Activated CD4-positive, alpha-beta T cell treated with anti-CD3 and anti-CD28 coated beads for 1 hour (primary cell): Measurements from ENCODE around the gene NOG.

Source experiments
- DNase-seq: peaks from one replicate; pipeline ENCODE4 v3.0.0-alpha.2; 2020

The NOG gene

DNA sequence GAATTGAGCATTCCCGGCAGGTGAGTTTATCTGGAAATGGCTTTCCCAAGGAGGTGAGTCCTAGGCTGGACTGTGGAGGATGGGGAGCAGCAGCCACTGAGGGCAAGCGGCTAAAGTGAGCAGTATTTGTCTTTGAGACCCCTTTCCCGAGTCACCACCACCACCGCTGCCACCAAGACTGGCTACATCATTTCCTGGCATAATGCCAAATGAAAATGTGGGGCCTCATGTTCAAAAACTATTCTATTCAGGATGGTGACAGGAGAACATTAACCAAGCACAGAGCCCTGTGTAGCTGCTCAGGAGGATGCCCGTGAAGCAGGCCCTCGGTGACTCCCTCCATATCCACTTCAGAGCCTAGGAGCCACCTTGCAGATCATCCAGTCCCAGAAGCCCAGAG, 46.0 kb downstream of the NOG start:
- DNase-seq, result no peak

GRCh38 chr17:56640116-56640515, 46.6 kb downstream of the NOG start:
- DNase-seq, result no peak

DNA sequence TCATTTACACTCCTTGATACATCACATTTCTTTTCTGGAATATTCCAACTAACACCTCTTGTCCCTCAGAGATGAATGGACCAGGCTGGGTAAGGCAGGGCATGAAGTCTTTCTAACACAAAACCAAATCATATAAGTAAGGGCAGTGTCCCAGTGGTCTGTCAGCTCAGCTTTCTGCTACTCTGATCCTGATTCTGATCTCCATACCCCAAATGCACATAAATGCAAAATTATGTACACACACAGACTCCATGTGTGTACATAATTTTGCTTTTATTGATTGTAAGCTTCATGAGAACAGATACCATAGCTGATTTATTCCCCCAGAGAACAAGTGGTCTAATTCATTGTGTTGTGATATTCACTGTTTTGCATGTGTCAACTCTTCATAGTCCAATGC, 47.9 kb downstream of the NOG start:
- no peak for DNase-seq

GRCh38 chr17:56641894-56642293, 48.4 kb downstream of the NOG start:
- no peak for DNase-seq

DNA sequence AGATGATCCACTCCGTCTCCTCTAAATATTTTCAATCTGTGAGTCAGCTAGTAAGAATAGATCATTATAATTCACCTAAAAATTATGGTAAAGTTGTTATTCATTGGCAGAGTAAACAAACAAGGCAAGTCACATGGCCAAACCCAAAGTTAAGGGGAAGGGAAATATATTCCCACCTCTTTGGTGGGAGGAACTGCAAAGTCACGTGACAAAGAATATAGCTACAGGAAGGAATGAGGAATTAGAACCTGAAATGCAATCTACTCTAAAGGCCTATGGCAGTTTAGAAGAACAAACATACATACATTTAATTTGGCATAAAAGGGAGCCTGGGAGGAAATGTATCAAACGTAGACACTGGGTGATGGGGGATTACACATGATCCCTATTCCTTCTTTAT, 48.9 kb downstream of the NOG start:
- no peak for DNase-seq
